Kasumi-1 (cell line): ENCODE measurements around the gene RSPH9.

ENCODE experiments used
- DNase-seq, 2 experiments: peaks; one replicate each; lab custom pipeline; 2025; lab: John Stamatoyannopoulos, UW

RSPH9 gene

DNA sequence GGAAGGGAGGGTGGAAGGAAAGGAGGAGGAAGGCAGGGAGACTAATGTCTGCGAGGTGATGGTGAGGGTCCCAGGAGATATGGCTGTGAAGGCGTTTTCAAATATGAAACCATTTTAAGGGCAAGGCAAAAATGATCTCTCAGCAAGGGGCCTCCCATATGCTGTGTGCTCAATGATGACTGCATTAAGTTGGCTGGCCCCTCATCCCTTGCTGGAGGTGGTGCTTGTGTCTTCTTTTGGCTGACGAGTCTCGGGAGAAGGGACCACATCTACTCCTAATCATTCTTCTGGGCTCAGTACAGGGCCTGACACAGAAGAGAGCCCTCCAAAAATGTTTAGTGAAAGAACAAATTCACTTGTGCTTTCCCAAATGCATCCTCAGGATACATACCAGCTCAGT is 65.7 kb downstream of the RSPH9 start:
- DNase-seq, result no peak

DNA sequence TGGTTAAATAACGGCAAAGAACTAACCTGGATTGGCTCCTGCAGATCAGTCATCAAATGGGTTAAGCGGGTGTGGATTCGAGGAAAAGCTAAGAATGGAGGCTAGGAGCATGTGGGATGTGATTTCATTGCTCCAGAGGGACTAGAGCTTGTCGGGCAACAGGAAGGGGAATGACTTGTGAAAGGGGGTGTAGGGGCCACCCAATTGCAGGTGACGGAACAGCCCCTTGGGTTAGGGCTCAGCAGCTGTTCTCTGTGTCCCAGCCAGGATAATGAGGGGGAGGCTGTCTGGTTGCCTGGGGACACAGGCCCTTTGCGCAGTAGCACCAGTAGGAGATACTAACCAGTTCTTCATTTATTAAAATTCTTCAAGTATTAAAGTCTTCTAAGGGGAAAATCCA is 67.7 kb downstream of the RSPH9 start:
- no peak for DNase-seq

DNA sequence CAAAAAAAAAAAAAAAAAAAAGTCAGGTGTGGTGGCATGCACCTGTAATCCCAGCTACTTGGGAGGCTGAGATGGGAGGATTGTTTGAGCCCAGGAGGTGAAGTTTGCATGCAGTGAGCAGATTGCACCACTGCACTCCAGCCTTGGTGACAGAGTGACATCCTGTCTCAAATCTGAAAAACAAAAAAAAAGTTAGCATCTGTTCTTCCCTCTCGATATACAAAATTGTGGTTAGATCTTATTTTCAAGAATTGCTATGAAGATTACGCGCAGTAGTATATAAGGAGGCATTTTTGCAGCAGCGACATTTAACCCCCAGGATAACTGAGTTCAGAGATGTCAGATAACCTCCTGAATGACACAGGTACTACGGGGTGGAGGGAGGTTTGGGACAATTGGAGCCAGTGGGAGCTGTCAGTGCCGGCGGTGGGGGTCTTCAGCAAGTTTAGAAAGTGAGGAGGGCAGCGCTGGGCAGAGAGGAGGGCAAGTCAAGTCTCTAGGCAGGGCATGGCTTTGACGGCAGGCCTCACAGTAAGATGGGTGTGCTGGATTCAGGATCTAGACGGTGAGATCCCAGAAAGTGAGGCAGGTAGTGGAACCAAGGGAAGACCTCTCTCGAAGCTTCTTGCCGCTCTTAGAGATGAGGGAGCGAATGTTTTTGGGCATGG is 68.9 kb downstream of the RSPH9 start:
- DNase-seq, result no peak

DNA sequence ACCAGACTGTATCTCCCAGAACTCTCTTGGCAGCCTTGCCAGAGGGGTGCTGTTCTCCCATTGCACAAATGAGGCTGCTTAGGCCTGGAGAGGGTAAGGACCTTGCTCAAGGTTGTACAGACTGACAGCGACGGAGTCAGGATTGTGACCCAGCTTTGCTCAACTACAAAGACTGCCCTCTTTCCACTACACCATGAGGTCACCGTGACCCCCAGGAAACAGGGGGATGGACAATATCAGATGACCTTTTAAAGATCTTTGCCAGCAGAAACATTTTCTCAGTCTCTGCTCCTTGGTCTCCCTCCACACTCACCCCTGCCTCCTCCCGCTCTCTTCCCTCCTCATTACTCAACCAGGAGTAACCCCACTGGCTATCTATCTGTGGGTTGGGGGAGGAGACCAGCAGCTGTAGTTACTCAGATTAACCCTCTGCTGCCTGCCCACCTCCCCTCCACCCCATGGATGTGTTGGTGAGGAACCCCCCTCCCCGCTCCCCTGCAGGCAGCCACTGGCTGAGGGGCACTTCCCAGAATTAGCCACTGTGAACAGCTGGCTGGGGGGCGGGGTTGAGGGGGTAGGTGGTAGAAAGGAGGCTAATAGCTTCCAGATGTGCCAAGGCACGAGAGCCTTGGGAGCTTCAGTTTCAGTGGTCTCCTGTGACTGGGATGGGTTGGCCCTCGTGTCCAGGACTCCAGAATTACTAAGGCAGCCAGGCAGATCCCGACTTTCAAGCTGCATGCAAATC is 69.6 kb downstream of the RSPH9 start:
- no peak for DNase-seq

DNA sequence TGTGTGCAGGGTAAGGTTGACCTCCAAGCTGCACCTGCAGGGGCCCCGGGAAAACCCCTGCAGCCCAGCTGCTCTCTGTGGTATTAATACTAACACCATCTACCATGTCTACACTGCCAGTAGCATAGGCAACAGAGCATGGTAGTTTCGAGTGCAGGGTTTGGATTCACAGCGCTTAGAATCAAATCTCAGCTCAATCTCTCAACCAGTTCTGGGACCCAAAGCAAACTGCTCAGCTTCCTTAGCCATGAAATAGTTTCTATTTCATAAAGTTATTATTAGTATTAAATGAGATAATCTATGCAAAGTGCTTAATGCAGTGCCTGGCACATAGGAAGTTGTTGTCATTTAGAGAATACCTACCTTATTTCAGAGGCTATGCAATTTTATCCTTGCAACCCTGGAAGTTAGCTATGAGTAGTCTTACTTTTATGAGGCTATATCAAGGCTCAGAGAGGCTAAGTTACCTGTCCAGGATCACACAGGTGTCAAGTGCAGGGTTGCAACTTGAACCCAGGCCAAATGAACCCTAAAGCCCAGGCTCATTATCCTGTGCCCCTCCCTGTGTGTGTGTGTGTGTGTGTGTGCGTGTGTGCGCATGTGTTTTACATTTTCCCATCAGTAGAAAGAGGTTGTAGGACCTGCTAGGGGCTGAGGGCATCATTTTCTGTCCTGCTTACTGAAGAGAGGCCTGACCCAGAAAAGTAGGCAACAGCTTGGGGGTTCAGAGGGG is 70.4 kb downstream of the RSPH9 start:
- no peak for DNase-seq

DNA sequence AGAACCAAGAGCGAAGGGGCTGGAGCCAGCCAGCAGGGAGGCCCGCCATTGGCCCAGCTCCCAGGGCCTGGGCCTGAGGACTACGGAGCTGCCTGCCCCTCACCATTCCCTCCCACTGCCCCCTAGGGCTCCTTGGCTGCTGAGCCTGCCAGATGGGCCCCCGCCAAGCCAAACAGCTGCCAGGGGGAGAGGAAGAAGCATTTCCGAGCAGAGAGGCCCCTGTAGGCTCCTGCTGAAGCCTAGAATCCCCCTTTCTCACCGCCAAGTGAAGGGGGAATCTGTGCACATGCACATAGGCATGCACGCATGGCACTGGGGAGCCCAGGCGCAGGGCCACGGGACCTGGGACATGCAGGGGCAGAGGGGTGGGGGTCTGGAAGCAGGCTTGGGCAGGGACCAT is 71.3 kb downstream of the RSPH9 start:
- DNase-seq, result no peak

DNA sequence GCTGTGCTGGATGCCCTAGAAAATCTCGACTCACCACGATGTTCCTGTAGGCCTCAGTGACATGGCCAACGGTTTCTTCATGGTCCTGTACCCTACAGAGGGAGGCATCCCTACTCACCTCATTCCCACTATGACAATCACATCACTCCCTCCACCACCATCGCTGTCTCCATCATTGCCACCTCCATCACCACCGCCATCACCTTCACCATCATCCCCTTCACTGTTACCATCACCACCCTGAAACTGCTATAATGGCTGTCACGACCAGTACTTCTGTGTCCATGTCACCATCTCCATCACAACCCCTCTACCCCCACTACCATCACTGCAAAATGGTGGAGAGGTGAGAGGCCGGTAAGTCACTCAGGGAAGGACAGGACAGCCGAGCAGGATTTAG is 72.6 kb downstream of the RSPH9 start:
- no peak for DNase-seq

DNA sequence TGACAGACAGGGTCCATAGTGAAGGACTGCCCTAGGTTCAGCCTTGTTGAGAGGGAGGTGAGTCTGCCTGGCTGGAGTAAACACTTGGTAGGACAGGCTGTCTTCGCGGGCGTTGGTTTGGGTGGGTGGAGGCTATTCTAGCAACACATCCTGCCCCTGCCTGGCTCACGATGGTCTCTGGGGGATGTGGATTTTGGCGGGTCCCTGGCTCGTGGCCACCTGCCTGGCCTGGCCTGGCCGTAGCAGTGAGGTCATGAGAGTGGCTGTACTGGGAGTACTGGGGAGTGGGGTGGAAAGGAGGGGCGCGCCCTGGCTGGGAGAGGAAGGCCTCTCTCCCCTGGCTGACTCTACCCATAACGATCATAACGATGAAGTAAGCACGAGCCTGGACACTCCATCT is 73.0 kb downstream of the RSPH9 start:
- DNase-seq, result no peak

DNA sequence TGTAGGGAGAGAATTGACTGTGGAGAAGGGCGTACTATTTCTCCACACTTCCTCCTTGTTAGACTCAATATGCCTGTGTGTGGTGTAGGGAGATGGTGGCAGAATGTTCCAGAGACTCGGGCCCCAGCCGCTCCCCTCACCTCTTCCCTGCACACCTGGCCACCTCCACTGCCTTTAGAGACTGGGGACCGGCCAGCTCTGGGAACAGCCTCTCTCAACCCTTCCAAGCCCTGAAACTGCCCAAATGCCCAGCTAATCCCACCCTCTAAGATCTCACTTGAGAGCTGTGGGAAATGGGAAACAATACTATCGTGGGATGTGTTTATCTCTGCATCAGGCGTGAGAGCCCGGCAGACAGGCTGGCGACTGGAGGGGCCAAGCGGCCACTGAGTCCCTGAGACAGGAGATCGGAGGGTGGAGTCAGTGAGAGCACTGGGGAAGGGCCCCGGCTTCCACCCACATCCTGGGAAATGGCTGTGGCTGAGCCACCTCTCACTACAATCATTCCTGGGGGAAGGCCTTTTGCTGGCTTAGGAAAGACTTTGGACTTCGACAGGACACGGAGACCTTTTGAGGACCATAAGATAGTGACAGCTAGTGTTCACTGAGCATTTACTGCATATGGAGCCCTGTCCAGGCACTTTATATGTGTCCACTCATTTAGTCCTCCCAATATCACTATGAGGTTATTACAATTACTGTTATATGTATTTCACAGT is 73.7 kb downstream of the RSPH9 start:
- no peak for DNase-seq

DNA sequence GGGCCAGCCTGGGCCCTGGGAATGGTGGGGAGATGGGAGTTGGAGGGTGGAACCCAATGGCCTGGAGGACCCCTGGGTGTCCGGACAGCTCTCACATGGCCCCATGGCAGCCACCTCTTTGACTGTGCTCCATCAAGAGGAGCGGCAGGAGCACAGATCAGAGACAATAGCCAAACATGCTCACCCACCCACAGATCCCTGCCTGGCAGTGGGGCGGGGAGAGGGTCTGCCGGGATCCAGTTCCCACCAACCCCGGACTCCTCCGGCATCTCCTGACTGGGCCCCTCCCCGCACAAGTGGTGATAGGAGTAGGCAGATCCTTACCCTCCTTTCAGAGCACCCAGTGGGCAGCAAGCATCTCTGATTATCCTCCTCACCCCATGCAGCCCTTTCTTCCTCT is 74.7 kb downstream of the RSPH9 start:
- DNase-seq, result no peak

DNA sequence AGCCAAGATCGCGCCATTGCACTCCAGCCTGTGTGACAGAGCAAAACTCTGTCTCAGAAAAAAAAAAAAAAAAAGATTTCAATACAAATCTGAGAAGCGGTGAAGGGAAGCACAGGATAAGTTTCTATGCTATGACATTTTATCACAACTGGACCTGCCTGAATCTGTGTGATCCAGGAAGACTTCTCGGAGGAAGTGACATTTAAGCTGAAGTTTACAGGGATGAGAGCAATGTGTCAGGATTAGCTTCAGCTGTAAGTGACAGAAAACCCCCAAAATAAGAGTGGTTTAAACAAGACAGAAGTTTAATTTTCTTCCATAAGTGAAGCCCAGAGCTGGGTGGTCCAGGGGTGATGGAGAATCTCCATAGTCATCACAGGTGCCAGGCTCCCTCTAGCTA is 76.2 kb downstream of the RSPH9 start:
- DNase-seq, result no peak
